ENCODE results near the gene CEP350.
"Not testable (repeated sequence)": the region's sequence is repeated elsewhere in the genome, so short reads cannot be mapped to it uniquely, and the experiment has no call there.

The CEP350 gene

GRCh38 chr1:179950651-179951050 lies 4.0 kb upstream of the CEP350 start:
- DNase-seq (ENCODE audit: low spot score) = no peak

DNA sequence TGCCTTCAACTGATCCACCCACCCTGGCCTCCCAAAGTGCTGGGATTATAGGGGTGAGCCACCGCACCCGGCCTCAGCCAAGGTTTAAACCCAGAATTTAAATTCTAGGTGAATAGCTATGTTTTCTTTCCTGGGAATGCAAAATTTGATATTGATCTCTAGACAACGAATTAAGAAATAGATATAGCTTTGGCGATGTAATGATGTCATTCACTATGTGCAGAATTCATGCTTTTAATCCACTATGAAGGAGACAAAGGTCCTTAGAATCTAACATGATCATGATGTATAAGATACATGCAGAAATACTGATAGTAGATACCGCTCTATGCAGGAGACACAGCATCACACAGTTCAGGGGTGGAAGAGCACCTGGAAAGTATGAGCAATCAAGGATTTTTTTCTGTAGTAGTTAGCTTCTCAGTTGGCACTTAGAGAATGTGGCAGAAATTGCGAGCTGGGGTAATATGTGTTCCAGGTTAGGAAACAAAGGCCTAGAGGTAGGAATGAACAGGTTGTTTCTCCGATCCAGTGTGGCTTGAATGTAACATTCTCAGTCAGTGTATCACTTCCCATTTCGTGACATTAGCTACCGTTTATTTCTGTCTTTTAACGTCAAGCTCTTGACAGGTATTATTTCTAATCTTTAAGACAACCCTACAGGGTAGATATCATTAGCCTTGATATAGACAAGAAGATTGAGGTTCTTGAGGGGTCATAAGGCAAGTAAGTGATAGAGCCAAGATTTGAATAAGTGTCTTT lies 3.0 kb upstream of the CEP350 start:
- no peak for DNase-seq (ENCODE audit: low spot score)

DNA sequence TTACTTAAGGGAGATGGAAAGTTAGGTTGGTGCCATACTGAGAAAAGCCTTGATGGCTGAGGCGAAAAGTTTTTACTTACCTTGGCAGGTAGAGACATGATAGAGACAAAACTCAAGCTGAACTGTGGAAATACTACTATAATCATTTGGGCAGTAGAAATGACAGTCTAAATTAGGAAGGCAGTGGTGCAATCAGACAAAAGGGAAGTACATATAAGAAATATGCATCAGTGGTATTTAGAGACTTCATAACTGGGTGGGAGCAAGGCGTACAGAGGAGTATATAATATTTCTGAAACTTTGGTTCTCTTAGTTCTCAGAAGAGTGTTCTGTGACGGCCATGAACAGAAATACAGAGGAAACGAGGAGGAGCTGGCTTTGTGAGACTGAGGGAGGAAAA lies 2.4 kb upstream of the CEP350 start:
- no peak for DNase-seq (ENCODE audit: low spot score)

GRCh38 chr1:179953974-179954492 lies 577 bp upstream of the CEP350 start:
- peak; percentile 15 for DNase-seq (ENCODE audit: low spot score)

- DNase-seq (ENCODE audit: low spot score) = peak; percentile 7
Observed at GRCh38 chr1:179955287-179955680, 674 bp downstream of the CEP350 start.

GRCh38 chr1:179955731-179956130 lies 1.1 kb downstream of the CEP350 start:
- DNase-seq (ENCODE audit: low spot score) = no peak

DNA sequence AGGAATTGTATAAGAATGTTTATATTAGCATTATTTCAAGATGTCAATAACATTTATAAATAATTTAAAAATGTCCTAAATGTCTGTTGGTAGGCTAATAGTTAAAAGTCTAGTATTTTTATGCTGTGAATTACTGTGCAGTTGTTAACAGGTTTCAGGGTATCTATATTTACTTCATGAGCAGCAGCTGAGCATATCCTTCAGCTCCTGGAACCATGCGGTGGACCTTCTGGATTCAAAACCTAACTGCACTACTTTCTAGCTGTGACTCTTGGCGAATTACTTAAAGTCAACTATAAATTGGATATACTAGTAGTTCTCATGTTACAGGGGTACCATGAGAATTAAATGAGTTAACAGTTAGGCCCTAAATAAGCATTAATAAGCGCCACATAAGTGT lies 3.7 kb downstream of the CEP350 start:
- DNase-seq (ENCODE audit: low spot score) = no peak

DNA sequence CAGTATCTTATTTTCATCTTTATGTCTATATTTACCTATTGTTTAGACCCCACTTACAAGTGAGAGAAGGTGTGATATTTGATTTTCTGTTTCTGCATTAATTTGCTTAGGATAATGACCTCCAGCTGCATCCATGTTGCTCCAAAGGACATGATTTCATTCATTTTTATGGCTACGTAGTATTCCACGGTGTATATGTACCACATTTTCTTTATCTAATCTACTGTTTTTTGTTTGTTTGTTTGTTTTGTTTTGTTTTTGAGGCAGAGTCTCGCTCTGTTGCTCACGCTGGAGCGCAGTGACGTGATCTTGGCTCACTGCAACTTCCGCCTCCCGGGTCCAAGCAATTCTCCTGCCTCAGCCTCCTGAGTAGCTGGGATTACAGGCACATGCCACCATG lies 7.6 kb downstream of the CEP350 start:
- not testable (repeated sequence) for DNase-seq (ENCODE audit: low spot score)

DNA sequence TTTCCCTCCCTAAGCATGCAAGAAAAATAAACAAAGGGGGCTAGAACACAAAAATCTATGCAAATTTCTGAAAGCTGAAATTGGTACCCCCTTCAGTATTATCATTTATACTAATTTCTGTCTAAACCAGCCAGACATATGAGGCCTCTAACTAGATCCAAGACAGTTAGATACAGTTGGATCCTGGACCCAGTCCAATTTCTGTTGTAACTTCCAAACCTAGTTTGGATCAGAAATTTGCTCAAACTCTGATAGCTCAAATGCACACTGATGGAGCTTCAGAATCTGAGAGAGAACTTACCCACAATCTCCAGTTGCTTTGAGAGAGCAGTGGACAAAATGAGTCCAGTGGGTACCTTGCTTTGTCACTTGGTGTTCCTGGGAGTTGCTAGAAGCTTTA lies 11.9 kb downstream of the CEP350 start:
- DNase-seq (ENCODE audit: low spot score) = no peak

DNA sequence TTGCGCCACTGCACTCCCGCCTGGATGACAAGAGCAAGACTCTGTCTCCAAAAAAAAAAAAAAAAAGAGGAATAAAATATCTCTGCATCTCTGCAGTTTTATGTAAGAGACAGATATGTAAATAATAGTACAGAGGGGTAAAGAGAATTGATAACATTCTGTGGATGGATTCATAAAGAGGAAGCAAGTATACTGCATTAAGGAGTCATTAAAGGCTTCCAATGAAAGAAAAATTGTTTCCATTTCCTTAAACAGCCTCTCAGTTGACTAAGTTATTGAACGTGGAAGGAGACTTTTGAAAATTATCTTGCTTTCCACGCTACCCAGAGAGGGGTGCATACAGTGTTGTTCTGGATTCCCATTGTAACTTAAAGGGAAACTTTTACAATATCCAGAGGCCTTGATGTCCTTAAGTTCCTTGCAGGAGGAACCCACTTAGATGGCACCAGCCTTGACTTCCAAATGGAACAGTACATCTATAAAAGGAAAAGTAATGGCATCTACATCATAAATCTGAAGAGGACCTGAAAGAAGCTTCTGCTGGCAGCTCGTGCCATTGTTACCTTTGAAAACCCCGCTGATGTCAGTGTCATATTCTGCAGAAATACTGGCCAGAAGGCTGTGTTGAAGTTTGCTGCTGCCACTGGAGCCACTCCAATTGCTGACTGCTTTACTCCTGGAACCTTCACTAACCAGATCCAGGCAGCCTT lies 13.8 kb downstream of the CEP350 start:
- DNase-seq (ENCODE audit: low spot score) = no peak

- no peak for DNase-seq (ENCODE audit: low spot score)
Observed at GRCh38 chr1:179968994-179969919, 14.6 kb downstream of the CEP350 start.

GRCh38 chr1:179969962-179970361 lies 15.4 kb downstream of the CEP350 start:
- no peak for DNase-seq (ENCODE audit: low spot score)

- DNase-seq (ENCODE audit: low spot score) = no peak
Observed at GRCh38 chr1:179971563-179972496, 17.2 kb downstream of the CEP350 start.

DNA sequence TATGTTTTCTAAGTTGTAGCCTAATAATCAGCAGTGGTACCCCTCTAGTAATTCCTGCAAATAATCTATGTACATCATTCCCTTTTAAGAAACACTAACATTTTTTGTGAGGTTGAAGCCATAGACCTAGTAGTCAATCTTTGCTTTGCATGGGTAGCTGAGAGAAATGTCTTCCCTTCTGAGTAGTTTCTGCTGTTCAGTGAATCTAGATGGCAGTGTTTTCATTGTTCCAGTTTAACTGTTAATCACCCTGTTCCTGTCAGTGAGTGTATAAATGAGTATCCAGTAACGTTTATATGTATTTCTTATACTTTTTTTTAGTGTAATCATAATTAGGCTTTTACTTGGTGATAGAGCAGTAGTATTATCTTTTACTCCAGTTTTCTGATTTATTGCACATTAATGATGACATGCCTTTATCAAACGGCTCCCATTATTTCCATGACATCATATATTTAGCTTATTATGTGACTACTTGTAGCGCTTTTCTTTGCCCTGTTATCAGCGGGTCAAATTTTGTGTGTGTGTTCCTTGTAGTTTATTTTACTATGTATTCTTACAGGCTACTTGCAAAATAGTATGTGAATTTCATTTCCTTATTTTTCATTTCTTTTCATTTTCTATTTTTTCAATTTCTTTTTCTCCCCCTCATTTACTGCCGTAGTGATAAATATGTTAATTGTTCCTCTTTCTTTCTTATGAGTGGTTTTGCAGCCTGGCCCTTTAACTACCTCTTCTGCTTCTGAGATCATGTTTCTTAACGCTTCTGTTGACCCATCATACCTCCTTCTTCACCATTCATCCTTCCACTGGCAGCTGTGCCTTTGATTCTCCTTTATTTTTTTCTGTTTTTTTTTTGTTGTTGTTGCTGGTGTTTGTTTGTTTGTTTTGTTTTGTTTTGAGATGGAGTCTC lies 18.8 kb downstream of the CEP350 start:
- DNase-seq (ENCODE audit: low spot score) = no peak

- DNase-seq (ENCODE audit: low spot score) = no peak
Observed at GRCh38 chr1:179976970-179977651, 22.5 kb downstream of the CEP350 start.

- no peak for DNase-seq (ENCODE audit: low spot score)
Observed at GRCh38 chr1:179978199-179979079, 23.8 kb downstream of the CEP350 start.

DNA sequence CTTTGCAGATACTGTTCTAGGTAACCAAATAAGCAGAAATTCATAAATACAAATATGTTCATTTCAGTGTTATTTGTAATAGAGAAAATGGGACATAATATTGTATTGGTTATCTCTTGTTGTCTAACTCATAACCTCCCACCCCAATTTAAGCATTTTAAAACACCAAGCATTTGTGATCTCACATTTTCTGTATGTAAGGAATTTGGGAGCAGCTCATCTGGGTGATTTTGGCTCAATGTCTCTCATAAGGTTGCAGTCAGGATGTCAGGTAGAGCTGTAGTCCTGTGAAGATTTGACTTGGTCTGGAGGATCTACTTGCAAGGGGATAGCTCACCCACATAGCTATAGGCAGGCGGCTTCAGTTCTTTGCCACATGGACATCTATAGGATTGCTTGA lies 29.5 kb downstream of the CEP350 start:
- no peak for DNase-seq (ENCODE audit: low spot score)

- no peak for DNase-seq (ENCODE audit: low spot score)
Observed at GRCh38 chr1:179984942-179985341, 30.3 kb downstream of the CEP350 start.

- DNase-seq (ENCODE audit: low spot score) = no peak
Observed at GRCh38 chr1:179990847-179991246, 36.2 kb downstream of the CEP350 start.

Data from AG08396 (cell line).